Astrocyte of the cerebellum (primary cell): ENCODE results near the gene TLE7.

Experiments
- DNase-seq: peaks from one replicate; pipeline ENCODE4 v3.0.0-alpha.2; 2011; ENCODE audit warnings: low read depth
- H3K4me3 ChIP-seq: 2 replicates; pipeline ENCODE4 v1.5.1; 2011; ENCODE audit warnings: mild to moderate bottlenecking, low read depth, low read length, moderate library complexity
- in situ Hi-C: cut with HindIII; loops from 2 replicates; pipeline ENCODE4 v1.10.0; 2017; ENCODE audit warnings: low sequenced_read_pairs
- TF ChIP-seq, protein P1 (sequence below): IDR thresholded peaks from 2 replicates; pipeline ENCODE4 v1.5.1; 2012; ENCODE audit warnings: low read length, low read depth, moderate library complexity, mild to moderate bottlenecking; ENCODE audit errors: missing control alignments

TLE7 gene

DNA sequence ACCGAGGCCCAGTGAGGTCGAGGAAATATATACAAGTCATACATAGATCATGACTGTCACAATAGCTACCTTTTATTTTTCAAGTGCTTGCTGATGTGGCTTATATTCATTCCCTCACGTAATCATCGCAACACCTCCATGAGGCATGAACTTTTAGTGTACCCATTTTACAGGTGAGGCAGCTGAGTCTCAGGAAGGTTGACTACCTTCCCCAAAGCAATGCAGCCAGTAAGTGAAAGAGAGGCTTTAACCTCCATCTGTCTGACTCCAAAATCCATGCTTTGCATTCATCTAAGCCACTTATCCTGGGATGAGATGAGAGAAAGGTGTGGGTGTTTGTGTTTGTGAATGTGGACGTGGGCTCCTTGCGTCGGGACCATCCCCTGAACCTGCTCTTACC, 52.5 kb downstream of the TLE7 start:
- DNase-seq, result no peak
- TF ChIP-seq, protein P1, sequence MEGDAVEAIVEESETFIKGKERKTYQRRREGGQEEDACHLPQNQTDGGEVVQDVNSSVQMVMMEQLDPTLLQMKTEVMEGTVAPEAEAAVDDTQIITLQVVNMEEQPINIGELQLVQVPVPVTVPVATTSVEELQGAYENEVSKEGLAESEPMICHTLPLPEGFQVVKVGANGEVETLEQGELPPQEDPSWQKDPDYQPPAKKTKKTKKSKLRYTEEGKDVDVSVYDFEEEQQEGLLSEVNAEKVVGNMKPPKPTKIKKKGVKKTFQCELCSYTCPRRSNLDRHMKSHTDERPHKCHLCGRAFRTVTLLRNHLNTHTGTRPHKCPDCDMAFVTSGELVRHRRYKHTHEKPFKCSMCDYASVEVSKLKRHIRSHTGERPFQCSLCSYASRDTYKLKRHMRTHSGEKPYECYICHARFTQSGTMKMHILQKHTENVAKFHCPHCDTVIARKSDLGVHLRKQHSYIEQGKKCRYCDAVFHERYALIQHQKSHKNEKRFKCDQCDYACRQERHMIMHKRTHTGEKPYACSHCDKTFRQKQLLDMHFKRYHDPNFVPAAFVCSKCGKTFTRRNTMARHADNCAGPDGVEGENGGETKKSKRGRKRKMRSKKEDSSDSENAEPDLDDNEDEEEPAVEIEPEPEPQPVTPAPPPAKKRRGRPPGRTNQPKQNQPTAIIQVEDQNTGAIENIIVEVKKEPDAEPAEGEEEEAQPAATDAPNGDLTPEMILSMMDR, result no peak
- in situ Hi-C loops, result no loop called here
- H3K4me3 ChIP-seq, result no peak overlapping the region

DNA sequence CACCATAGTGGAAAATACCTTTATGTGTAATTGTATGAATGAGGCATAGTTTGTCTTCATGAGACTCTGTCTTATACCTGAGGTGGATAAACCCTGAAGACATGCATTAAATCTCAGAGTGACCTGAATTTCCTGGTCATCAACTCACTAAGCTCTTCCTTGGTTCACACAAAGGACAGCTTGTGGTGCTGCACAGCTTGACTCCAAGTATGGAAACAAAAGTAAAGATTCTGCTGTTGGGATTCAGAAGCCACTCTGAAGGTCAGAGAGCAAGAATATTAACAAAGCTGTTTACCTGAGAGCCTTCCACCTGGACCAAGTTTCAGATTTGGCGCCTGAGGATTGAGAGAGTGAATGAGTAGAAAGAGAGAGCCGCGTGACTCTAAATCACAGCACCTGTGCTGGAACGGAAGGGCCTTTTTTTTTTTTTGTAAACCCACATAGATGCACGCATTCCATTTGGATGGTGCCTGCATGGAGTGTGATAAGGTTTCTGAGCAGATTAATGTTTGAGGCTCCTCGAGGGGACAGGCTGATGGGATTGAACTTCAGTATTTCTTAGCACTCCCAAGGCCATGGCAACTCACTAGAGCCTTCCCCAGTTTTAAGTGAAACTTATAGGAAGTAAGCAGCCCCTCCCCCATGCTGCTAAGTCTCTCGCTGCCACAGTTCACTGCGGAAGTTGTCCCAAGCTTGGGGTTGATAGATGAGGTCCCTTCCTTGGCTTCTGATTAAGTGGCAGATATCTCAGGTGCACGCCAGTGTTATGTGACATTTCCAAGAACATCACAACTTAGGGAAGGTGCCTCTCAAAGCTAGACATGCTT, 54.6 kb downstream of the TLE7 start:
- TF ChIP-seq, protein P1, result no peak
- in situ Hi-C loops, result no loop called here
- H3K4me3 ChIP-seq, result no peak overlapping the region
- DNase-seq, result no peak

DNA sequence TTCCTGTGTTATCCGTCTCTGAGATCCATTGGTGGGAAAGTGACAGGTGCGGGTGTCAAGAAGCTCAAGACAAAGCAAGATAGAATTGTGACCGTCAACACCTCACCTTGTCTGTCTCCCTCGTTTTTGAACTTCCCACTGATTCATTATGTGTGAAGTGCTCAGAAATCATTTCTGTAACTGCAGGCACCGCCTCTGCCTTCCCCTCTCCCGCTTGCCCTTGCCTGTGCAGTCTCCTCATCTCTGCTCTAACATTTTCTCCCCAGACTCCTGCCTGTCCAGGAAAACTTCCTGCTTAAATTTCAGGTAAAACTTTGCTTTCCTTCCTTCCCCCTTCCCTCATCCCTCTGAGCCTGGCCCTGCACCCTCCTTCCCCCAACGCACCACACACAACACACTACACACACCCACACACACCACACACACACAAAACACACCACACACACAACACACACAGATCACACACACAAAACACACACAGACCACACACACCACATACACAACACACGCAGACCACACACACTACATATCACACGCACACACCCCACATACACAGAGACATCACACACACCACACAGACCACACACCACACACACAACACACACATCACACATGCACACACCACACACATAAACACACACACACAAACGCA, 57.7 kb downstream of the TLE7 start:
- no peak overlapping the region for H3K4me3 ChIP-seq
- in situ Hi-C loops, result no loop called here
- DNase-seq, result no peak
- TF ChIP-seq, protein P1, result no peak

DNA sequence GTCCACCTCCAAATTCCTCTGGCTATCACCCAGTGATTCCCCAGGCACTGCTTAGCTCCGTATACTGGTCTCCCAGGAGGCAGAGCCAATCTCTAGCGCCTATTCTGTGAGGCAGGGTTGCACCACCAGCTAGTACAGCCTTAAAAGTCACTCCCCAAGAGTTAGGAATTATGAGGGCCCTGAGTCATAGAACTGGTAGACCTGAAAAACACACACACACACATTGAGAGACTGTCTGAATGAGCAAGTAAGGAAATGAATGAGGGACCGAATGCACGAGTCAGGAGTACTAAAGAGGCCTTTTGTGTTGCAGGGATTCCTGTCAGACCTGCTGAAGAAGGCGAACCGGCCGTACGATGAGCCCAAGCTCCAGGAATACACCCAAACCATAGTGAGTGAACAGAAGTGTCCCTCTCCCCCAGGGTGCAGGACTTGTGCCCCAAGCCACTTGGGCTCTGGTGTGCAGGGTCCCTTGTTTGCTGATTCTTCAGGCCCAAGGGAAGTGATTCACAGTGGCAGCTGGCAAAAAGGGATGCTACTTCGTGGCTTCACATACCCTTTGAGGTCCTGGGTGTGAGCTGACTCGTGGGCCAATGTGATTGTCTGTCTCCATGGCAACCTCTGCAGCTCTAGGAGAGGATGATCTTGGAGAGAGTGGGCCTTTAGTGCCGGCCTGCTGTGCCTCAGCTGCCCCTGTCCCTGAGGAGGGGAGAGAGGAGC, 58.6 kb downstream of the TLE7 start:
- TF ChIP-seq, protein P1, result no peak
- DNase-seq, result no peak
- H3K4me3 ChIP-seq, result no peak overlapping the region
- in situ Hi-C loops, result no loop called here

DNA sequence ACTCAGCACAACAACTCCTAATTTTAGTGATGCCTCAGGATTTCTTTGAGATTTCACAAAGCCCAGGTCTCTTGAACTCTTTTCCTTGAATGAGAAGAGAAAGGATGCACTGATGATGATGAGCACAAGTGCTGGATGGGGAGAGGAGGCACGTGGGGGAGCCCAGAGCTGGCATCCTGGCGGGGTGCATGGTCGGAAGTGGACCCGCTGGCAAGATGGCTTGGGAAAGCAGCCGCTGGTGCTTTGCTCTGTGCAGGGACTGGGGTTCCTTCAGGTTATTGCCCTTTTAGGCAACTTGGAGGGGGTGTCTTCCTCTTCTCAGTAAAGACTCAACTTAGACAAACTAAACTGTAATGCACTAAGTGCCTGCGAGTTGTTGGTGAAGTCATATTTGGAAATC, 61.0 kb downstream of the TLE7 start:
- no peak for DNase-seq
- no peak overlapping the region for H3K4me3 ChIP-seq
- TF ChIP-seq, protein P1, result no peak
- in situ Hi-C loops, result no loop called here
